Measurements from ENCODE around the gene ZNF296.

Gene ZNF296

DNA sequence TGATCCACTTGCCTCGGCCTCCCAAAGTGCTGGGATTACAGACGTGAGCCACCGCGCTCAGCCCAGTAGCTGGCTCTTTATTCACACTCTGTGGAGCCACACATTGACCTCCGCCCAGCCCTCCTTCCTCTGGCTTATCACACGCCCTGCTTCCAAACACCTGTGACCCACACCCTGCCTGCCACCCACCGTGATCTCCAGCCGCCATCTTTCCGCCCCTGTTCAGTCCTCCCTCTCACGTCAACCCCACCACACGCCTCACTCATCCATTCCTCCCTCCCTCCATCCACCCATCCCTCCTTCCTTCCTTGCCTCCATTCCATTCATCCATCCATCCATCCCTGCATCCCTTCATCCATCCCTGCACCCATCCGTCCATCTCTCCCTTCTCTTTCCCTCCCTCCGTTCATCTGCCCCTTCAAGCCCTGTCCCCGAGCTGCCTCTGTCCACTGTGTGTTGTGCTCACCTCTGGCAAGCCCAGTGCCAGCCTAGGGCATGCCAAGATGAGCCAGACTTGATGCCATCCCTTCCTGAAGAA is 17.6 kb downstream of the ZNF296 start:
- no peak for DNase-seq (ENCODE audit: low read depth)

DNA sequence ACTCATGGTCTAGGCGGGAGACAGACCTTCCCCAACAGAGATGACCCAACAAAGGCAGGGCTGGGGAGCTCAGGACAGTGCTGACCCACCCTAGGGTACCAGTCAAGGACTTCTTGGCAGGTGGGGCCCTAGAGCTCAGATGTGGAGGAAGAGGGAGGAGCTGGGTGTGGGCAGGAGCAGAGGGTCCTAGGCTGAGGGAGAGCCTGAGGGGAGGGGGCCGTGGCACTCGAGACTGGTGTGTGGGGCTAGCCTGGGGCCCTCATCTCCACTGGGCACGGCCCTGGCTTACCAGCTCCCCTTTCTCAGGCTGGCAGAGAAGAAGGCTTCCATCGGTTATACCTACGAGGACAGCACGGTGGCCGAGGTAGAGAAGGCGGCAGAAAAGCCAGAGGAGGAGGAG is 18.8 kb downstream of the ZNF296 start:
- no peak for DNase-seq (ENCODE audit: low read depth)

DNA sequence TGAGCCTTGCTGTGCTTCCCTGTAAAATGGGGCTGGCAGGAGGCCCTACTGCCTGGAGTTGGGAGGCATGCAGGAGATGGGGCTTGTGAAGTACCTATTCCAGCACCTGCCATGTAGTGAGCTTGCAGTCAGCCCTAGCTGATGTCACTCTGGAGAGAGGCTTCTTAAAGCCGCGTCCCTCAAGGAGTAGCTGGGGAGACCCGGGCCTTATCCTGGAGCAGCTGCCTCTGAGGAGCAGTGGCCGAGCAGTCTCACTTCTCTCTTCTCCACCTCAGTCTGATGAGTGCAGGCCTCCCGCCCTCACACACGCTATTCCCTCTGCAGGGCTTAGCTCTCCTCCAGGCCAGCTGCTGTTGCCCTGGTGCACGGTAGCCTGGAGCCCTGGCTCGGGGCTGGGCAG is 19.4 kb downstream of the ZNF296 start:
- DNase-seq (ENCODE audit: low read depth) = no peak

DNA sequence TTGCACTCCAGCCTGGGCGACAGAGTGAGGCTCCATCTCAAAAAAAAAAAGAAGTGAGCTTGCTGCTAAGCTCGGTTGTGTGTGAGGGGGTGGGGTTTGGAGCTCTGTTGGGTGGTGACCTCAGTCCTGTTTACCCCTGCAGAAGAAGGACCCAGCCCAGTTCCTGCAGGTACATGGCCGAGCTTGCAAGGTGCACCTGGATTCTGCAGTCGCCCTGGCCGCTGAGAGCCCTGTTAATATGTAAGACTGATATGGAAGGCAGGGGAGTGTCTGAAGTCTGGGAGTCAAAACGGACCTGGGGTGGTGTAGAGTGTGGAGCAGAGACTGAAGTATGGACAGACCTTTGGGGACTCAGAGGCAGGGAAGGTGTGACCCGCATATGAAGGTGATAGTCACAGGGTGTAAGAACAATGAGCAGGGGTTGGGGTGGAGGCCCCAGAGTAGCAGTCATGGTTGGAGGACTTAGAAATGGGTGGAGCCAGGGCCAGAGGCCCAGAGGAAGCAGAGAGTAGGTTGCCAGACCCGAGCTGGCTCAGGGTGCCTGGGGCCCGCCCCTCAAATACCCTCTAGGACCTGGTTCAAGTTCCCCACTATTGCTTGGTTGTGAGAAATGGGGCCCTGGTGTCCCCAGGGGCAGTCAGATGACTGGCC is 24.2 kb downstream of the ZNF296 start:
- DNase-seq (ENCODE audit: low read depth) = no peak

DNA sequence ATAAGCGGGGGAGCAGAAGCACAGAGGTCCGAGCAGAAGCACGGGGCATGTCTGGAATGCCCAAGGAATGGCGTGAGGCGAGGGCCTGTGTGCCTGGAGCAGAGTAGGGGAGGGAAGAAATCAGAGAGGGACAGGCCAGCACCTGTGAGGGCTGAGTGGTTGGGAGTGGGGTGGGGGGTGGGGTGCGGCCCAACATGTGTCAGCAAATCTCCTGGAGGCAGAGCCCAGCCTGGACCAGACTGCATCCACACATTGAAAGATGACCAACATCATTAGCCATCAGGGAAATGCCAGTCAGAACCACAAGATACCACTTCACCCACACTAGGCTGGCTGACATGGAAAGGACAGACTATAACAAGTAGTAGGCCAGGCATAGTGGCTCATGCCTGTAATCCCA is 26.2 kb downstream of the ZNF296 start:
- no peak for DNase-seq (ENCODE audit: low read depth)

DNA sequence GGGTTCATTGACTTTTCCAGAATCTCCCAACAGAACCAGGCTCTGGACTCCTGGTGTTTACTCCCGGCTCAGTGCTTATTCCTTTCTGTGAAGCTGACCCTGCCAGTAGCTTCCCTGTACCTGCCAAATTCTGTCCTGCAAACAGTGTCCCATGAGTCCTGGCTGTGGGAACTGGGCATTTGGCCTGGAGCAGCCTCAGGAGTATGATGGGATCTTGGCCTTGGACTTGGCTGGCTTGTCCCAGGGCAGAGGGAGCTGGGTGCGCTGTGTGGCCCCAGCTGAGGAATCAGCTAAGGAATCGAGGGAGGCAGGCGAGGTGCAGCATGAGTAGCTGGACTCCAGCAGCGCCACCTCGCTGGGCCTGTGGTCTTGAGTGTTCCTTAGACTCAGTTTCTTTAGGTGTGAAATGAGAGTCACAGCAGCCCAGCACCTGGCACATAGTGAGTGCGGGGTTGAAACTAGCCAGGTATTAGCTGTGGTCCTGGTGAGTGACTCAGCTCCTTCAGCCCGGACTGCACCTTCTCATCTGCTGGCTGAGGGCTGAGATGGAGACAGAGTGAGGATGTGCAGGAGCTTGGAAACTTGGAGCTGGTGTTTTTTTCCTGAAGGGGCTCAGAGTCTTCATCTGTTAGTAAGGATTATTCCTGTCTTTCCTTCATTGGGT is 27.1 kb downstream of the ZNF296 start:
- no peak for DNase-seq (ENCODE audit: low read depth)

DNA sequence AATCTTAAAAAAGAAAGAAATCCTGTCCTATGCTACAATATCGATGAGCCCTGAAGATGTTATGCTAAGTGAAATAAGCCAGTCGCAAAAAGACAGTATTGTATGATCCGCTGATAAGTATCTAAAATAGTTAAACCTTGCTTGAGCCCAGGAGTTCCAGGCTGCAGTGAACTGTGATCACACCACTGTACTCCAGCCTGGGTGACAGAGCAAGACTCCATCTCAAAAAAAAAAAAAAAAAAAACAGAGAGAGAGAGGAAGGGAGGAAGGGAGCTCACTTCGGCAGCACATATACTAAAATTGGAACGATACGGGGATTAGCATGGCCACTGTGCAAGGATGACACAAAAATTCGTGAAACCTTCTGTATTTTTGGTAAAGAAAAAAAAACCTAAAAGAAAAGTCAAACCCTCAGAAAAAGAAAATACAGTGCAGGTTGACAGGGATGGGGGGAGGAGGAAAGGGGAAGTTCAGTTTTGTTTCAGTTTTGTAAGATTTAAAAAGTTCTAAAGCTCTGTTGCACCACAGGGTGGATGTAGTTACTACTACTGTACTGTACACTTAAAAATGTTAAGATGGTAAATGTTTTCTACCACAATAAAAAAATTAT is 29.0 kb downstream of the ZNF296 start:
- no peak for DNase-seq (ENCODE audit: low read depth)

DNA sequence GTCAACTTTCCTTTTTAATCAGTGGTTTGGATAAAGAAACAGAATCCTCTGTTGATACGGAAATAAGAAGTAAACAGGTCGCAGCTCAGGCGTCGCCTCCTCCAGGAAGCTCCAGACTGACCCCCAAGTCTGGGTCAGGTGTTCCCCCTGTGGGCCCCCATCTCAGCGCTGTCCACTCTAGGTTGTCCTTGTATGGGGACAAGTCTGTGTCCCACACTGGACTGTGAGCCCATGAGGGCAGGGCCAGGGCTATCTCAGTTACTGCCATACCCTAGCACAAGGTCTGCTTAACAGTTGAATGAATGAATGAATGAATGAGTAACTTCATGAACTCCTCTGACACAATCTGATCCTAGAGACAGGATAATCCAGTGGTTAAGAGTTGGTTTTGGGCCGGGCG is 29.9 kb downstream of the ZNF296 start:
- no peak for DNase-seq (ENCODE audit: low read depth)

DNA sequence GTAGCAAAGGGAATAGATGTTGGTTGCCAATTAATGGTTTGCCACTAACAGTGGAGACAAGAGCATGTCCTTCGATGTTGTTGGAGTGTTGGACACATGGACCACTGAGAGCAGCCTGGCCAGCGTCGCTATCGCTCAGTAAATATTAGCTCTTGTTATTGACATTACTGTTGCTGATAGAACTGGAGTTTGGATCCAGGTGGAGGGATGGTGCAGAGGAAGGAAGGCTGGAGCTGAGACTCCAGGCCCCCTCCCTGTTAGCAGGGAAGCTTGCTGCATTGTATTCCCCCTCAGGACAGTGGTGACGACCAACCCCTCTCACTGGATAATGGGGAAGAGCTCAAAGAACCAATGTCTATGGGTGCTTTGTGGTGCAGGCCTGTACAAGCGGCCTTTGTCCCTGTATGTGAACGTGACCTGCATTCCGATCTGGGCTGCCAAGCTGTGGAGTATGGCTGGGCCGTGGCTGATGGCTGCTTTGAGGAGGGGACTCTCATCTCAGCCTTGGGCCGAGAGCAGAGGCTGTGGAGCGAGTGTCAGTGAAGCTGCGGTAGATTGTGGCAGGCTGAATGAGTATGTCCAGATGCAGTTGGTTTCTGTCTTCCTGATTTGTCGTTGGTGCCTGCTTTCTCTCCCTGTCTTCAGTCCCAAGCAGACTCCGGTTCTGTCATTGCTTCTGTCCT is 30.5 kb downstream of the ZNF296 start:
- DNase-seq (ENCODE audit: low read depth) = no peak

DNA sequence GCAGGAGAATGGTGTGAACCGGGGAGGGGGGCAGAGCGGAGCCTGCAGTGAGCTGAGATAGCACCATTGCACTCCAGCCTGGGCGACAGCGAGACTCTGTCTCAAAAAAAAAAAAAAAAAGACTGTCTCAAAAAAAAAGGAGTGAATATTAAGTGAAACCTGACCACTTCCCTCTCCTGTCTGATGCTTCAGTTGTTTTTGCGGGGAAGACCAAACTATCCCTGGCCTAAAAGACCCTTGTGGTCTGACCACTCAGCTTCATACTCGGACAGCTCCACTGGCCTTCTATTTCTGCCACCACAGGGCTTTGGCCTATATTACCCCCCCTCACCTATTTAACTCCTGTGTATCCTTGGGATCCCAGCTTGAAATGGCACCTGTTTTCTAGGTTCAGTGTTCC is 35.2 kb downstream of the ZNF296 start:
- DNase-seq (ENCODE audit: low read depth) = no peak

DNA sequence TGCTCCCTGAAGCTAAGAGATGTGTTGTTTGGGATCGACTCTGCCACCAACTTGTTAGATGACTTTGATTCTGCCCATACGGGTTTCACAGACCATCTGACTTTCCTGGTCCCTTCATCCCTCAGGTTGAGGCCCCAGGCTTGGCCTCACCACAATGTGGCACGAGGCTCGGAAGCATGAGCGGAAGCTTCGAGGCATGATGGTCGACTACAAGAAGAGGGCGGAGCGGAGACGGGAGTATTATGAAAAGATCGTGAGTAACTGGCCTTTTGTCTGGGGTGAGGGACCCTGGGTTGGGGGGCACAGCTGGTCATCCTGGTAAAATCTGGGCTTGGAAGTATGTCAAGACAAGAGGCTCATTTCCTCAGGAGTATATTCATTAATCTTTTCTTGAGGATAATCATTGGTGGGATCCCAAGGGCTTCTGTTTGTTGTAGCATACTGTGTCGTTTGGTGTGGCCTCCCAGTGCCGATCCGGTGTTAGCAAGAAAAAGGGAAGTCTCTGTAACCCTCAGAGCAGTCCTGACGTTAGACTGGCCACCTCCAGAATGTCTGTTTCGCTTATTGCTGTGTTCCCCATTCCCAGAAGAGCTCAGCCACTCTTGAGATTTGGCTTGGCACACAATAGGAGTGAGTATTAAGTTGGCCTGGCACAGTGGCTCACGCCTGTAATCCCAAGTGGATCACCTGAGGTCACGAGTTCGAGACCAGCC is 36.1 kb downstream of the ZNF296 start:
- DNase-seq (ENCODE audit: low read depth) = no peak

DNA sequence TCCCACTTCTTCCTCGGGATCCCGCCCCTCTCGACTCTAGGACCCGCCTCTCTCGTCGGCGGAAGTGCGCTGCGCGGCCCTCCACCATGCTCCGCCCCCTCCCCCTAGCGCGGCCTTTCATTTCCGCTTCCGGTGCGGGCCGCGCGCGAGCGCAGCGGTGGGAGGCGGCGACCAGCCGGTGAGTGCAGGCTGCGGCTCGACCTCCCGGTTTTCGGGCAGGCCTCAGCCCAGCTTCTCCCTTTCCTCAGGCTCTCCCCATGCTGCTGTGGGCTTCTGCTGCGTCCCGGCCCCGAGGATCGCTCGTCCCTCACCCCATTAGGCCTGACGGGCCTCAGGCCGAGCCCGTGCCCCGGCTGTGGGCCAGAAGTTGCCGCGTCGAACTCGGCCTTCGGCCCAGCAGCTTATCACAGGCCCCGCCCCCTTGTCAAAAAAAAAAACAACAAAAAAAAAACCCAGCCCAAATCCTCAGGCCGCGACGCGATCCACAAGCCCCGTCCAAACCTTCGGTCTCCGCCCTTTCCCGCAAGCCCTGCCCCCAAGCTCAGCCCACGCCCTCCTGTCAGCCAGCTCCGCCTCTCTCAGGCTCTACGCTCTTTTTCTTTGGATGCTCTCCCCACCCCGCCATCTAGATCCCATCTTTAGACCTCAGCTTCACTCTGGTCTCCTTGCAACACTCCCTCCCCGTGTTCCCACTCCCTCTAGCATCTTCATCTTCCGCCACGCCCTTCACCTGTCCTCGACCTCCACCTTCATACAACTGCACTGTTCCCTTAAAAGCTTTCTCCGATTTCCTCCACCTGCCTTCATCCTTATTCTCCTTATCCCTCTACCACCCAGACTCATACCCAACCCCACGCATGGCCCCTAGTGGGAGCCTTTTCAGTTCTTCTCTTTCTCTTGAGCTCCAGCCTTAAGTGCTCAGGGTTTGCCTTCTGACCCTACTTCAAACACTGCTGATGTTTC is 37.1 kb downstream of the ZNF296 start, which contains the start of gene CLASRP:
Gene CLASRP, plus strand, starts transcription at position 115 of the 963 bp plus-strand sequence. CDS start 1,168 bp downstream, outside the sequence.
- peak; percentile 83 for DNase-seq (ENCODE audit: low read depth)

DNA sequence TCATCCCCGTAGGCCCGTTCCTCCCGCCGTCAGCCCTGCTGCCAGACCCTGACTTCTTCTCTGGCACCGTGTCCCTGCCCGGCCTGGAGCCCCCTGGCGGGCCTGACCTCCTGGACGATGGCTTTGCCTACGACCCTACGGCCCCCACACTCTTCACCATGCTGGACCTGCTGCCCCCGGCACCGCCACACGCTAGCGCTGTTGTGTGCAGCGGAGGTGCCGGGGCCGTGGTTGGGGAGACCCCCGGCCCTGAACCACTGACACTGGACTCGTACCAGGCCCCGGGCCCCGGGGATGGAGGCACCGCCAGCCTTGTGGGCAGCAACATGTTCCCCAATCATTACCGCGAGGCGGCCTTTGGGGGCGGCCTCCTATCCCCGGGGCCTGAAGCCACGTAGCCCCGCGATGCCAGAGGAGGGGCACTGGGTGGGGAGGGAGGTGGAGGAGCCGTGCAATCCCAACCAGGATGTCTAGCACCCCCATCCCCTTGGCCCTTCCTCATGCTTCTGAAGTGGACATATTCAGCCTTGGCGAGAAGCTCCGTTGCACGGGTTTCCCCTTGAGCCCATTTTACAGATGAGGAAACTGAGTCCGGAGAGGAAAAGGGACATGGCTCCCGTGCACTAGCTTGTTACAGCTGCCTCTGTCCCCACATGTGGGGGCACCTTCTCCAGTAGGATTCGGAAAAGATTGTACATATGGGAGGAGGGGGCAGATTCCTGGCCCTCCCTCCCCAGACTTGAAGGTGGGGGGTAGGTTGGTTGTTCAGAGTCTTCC is 38.7 kb downstream of the ZNF296 start:
- DNase-seq (ENCODE audit: low read depth) = no peak

DNA sequence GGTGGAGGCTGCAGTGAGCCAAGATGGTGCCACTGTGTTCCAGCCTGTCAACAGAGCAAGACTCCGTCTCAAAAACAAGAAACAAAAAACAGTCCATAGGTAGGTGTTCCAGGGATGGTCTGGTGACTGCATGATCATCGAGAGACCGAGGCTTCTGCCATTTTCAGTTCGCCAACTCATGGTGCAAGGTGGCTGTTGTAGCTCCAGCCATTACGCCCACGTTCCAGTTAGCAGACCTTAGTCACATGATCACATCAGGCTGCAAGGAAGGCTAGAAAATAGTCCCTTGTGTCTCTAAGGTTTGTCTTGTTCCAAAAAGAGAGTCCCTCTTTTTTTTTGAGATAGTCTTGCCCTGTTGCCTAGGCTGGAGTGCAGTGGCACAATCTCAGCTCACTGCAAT is 40.5 kb downstream of the ZNF296 start:
- no peak for DNase-seq (ENCODE audit: low read depth)

DNA sequence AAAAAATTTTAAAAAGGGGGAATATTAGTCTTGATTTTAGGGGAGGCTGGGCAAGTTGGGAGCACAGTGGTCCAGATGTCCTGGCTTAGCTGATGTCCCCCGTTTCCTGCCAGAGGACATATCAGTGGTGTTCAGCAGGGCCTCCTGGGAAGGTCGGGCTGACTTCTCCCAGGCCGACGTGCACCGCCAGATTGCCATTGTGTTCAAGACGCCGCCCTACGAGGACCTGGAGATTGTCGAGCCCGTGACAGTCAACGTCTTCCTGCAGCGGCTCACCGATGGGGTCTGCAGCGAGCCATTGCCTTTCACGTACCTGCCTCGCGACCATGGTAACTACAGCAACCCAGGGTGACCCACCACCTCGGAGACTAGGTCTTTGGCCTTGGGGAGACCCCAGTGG is 43.9 kb downstream of the ZNF296 start:
- no peak for DNase-seq (ENCODE audit: low read depth)

DNA sequence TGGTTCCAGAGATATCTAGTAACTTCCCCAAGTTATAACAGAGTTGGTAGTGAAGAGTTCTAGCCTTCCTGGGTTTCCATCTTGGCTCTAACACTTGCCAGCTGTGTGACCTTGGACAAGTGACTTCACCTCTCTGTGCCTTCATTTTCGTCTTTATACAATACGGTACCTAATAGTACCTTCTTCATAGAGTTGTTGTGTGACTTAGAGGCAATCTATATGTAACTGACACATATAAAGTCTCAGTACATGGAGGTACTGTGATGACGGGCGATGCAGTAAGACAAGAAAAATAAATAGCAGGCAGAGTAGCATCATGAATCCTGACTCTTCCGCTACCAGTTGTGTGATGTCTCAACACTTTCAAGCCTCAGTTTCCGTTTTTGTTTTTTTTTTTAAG is 45.5 kb downstream of the ZNF296 start:
- DNase-seq (ENCODE audit: low read depth) = no peak

DNA sequence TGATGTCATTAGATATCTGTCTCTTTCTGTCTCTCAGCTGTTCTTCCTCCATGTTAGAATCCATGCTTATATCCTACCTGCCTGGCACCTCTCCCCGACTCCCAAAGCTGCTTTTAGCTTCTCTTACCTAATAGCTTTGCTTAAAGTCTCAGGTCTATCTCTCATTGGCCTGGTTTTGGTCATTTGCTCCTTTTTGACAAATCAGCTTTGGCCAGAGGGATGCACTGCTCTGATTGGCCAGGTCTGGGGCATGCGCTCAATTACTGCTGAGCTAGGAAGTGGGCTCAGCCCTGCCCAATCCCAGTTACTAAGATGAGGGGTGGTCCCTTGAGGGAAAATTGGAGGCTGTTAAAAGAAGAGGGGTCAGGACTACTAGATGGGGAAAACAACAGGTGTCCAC is 48.9 kb downstream of the ZNF296 start:
- no peak for DNase-seq (ENCODE audit: low read depth)

DNA sequence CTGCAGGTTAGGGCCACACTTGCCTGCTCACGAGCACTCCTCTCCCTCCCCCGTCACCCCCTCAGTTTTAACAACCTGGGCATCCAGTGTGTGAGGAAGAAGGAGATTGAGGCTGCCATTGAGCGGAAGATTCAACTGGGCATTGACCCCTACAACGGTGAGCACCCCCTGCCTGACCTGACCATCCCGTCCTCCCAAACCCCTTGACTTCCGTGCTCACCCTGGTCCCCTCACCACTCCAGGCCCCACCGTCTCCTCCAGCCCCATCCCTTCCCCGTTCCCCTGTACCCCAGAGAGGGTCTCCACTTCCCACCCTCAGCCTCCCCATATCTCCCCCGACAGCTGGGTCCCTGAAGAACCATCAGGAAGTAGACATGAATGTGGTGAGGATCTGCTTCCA is 51.0 kb downstream of the ZNF296 start:
- no peak for DNase-seq (ENCODE audit: low read depth)

DNA sequence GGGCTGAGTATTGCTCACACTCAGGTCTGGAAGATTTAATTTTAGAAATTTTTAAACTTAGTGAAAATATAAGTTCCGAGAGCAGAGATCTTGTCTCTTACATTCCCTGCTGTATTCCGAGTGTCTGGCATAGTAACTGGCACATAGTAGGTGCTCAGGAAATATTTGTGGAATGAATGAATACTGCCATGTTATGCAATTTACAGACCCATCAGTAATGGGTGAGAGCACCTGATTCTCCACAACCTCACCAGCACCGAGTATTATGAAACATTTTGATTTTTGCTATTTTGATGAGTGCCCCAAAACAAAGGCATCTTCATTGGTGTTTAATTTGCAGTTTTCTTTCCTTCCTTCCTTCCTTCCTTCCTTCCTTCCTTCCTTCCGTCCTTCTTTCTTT is 53.2 kb downstream of the ZNF296 start:
- no peak for DNase-seq (ENCODE audit: low read depth)

DNA sequence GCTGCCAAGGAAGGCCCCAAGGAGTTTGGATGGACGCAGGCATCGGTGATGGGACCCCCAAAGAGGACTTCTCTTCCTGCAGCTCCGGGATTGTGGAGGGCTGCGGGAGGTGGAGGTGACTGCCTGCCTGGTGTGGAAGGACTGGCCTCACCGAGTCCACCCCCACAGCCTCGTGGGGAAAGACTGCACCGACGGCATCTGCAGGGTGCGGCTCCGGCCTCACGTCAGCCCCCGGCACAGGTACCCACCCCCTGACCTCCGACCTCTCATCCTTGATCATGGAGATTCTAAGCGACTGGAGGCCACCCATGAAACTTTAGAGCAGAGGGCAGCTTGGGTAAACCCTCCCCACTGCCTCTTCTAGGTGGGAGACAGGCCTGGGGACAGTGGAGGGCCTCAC is 54.3 kb downstream of the ZNF296 start:
- DNase-seq (ENCODE audit: low read depth) = no peak
